ENCODE data around the gene ZBTB20.
A peak's percentile ranks its signal among the peaks of the same experiment; 100 is the strongest.

The ZBTB20 gene

DNA sequence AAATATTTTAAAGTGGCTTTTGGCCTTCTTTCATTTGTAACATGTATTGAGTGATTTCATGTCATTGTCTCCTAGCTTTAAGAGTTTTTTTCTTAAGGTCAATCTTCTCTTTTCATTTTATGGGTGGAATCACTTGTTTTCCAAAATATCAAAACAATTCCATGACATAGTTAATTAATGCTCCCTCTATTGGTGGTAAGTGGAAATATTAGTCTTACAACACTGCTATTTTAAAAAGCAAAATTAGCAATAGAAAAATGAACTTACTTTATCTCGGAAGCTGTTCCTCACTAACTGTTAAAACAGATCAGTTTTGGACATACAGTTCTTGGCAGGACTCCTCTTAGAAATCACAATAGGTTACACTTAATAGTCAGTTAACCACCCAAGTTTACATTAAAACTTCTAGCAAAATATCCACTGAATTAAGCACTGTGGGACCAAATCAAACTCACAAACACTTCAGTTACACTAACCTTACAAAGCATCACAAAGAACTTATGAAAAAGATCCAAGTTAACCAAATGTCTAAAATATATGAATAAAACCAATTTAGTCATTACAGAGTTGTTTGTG, 810.9 kb downstream of the ZBTB20 start:
- no peak for DNase-seq (ENCODE audit: low read depth)
- TF ChIP-seq, protein P1, sequence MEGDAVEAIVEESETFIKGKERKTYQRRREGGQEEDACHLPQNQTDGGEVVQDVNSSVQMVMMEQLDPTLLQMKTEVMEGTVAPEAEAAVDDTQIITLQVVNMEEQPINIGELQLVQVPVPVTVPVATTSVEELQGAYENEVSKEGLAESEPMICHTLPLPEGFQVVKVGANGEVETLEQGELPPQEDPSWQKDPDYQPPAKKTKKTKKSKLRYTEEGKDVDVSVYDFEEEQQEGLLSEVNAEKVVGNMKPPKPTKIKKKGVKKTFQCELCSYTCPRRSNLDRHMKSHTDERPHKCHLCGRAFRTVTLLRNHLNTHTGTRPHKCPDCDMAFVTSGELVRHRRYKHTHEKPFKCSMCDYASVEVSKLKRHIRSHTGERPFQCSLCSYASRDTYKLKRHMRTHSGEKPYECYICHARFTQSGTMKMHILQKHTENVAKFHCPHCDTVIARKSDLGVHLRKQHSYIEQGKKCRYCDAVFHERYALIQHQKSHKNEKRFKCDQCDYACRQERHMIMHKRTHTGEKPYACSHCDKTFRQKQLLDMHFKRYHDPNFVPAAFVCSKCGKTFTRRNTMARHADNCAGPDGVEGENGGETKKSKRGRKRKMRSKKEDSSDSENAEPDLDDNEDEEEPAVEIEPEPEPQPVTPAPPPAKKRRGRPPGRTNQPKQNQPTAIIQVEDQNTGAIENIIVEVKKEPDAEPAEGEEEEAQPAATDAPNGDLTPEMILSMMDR (IDR thresholded peaks at IDR 0.05; ENCODE audit: low read depth, low read length, missing control alignments) = peak; percentile 7
- H3K4me3 ChIP-seq (ENCODE audit: low read depth, low read length) = no peak overlapping the region

DNA sequence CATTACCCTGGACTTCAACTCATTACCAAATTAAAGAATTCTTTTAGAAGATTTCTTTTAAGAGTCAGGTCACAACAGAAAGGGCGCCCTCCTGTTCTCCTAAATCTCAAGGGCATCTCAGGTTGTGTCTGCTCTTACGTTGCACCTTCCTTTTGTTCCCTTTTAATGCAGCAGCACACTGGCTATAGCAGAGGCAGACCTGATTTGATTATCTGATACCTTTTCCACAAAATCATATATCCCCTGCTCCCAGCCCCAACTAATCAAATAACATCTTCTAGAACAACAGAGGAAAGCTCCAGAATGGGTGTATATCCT, 813.2 kb downstream of the ZBTB20 start:
- TF ChIP-seq, protein P1 (IDR thresholded peaks at IDR 0.05; ENCODE audit: low read depth, low read length, missing control alignments) = no peak
- no peak for DNase-seq (ENCODE audit: low read depth)
- H3K4me3 ChIP-seq (ENCODE audit: low read depth, low read length) = no peak overlapping the region

DNA sequence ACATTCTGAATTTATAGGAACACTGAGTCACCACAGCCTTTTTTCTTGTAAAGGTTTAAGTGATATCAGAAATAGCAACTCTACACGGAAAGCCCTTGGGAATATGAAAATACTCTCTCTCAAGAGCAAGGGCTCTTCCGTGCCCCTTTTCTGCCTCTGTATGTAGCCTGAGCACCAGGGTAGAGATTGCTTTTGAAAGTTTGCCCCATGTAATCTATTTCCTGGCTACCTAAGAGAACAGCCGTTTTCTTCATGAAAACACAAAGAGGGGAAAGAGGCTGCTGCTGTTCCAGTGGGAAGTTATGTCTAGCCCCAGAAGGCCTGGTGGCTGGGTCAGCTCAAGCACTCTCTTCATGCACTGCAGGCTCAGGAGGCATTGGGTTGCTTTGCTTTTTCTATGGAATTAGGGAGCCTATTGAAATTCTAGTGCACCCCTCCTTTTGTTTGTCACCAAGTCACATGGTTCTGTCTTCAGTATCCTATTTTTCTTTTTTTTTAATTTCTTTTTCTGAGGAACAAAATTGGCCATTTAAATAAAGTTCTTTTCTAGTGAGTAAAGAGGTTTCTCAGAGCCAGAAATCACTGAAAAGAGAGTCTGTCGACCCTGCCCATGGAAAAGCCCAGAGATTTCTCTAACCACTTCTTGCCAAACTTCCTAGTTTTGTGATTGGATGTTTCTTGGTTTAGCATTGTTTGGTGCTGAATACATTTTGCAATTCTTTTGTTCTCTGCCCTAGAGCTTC, 813.7 kb downstream of the ZBTB20 start:
- DNase-seq (ENCODE audit: low read depth) = no peak
- no peak overlapping the region for H3K4me3 ChIP-seq (ENCODE audit: low read depth, low read length)
- TF ChIP-seq, protein P1 (IDR thresholded peaks at IDR 0.05; ENCODE audit: low read depth, low read length, missing control alignments) = no peak

DNA sequence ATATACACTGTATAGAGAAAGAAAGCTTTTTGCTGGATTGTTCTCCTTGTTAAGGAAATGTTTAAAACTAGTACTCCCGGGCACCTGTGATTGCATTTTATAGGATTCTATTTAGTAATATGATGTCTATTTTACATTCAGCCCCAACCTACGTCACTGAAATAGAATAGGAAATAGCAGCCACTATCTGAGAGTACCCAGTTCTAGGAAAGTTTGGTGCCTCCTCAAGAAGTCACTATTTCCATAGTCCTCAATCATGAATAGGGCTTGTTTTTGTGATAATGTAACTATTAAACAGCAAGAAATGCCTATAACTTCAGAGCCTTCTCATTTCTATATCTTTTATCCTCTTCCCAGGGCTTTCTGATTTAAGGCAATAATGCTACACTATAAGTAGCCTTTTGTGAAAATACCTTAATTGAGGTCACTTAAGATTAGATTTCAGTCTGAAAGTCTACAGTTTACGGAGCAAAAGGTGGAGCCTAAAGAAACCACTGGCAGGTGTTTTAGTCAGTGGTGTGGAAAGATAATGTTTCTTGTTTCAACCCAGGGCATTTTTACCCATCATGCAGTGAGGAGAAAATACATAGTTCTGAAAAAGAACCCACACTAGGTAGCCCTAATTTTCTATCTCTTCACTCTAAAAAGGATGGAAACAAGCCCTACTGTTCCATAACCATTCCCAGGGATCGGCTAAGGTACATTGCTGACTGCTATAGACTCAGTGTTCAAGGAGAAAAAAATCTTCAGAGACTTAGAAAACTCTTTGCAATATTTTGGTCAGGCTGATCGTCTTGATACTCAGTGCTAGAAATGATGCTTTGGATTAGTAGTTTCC, 814.5 kb downstream of the ZBTB20 start:
- TF ChIP-seq, protein P1 (IDR thresholded peaks at IDR 0.05; ENCODE audit: low read depth, low read length, missing control alignments) = no peak
- DNase-seq (ENCODE audit: low read depth) = no peak
- H3K4me3 ChIP-seq (ENCODE audit: low read depth, low read length) = no peak overlapping the region

DNA sequence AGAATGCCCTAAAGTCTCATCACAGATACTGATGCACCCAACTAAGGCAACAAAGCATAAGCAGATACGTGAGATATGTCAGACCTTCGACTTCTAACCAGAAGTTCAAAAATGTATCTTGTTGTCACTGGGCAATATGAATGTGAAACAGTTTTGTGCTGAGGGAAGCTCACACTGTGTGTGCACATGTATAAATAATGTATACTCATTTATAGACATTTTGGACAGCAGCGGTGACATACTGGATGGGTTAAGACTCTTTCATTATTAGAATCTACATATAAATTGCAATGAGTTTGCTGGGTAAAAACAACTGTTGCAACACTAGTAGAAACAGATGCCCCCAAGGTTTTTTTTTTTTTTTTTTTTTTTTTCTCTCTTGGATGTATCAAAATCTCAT, 815.4 kb downstream of the ZBTB20 start:
- no peak for DNase-seq (ENCODE audit: low read depth)
- no peak overlapping the region for H3K4me3 ChIP-seq (ENCODE audit: low read depth, low read length)
- TF ChIP-seq, protein P1 (IDR thresholded peaks at IDR 0.05; ENCODE audit: low read depth, low read length, missing control alignments) = no peak

DNA sequence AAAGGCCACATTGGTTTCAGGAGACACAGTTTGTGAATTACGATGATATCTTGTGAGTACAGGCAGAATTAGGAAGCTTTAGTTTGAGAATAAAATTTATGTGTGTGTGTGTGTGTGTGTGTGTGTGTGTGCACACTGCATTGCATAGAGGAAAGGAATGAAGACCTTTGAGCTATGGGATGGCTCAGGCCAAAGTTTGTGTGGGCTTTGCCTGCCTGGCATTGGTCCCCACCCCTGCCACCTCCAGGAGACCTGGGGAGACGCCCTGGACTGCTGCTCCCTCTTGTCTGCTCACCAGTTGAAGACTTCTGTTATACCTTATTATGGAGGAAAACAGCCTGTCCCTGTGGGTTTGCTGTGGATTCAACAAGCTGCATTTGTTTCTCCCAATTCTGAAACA, 816.1 kb downstream of the ZBTB20 start:
- no peak overlapping the region for H3K4me3 ChIP-seq (ENCODE audit: low read depth, low read length)
- no peak for DNase-seq (ENCODE audit: low read depth)
- TF ChIP-seq, protein P1 (IDR thresholded peaks at IDR 0.05; ENCODE audit: low read depth, low read length, missing control alignments) = no peak

All from GM12864 (cell line).